CD4-positive, alpha-beta T cell (primary cell): ENCODE data around the gene TUBB1. TPM values are rescaled to one million over a fixed set of nuclear protein-coding genes. Genes with fewer than 3 reads are reported as not detected.

Source experiments
- ATAC-seq: fragments of 200-7000 bp; cut with Tn5 transposase; one replicate; pipeline ENCODE4 v1.10.0; 2022; ENCODE audit warnings: mild to moderate bottlenecking; ENCODE audit not compliant: poor library complexity
- CTCF ChIA-PET: fragments of 350-600 bp; sonication (Branson Sonifier 250); formaldehyde crosslinking; loops from one replicate; lab custom pipeline; 2021; ENCODE audit warnings: antibody characterized with exemption, inconsistent platforms; lab: Charles Lee
- POLR2A ChIA-PET: fragments of 350-600 bp; sonication (Branson Sonifier 250); formaldehyde crosslinking; loops from one replicate; lab custom pipeline; 2021; ENCODE audit warnings: antibody characterized with exemption, inconsistent platforms; lab: Charles Lee
- DNase-seq, 14 experiments: peaks; one replicate each; pipeline ENCODE4 v3.0.0-alpha.2; 2013 to 2020; ENCODE audit warnings: mixed read lengths in 2 of 14
- H3K27ac ChIP-seq, 2 donors: one replicate each; pipeline versions ENCODE4 v1.5.1 to v1.7.0; 2013; ENCODE audit warnings: low read length in 2 of 2, low read depth in 1 of 2, mild to moderate bottlenecking in 1 of 2
- H3K27me3 ChIP-seq, 2 experiments: 1 replicate in 1 of 2; 2 replicates in 1 of 2; pipeline versions ENCODE4 v1.6.1 to v1.7.0; 2013; ENCODE audit warnings: low read length in 2 of 2, control low read depth in 1 of 2, mild to moderate bottlenecking in 1 of 2, moderate library complexity in 1 of 2; ENCODE audit not compliant: insufficient read depth in 2 of 2, control insufficient read depth in 1 of 2
- H3K36me3 ChIP-seq: one replicate; pipeline ENCODE4 v1.6.1; 2013; ENCODE audit warnings: low read length, control low read depth; ENCODE audit not compliant: insufficient read depth
- H3K4me1 ChIP-seq: one replicate; pipeline ENCODE4 v1.6.1; 2013; ENCODE audit warnings: low read length, control low read depth; ENCODE audit not compliant: insufficient read depth
- H3K4me3 ChIP-seq: one replicate; pipeline ENCODE4 v1.5.1; 2013; ENCODE audit warnings: mild to moderate bottlenecking, low read length, moderate library complexity
- H3K9me3 ChIP-seq, 2 experiments: 1 replicate in 1 of 2; 2 replicates in 1 of 2; pipeline versions ENCODE4 v1.6.1 to v1.7.0; 2013; ENCODE audit warnings: low read length in 2 of 2, mild to moderate bottlenecking in 2 of 2, control low read depth in 1 of 2, moderate library complexity in 1 of 2; ENCODE audit not compliant: control insufficient read depth in 1 of 2, insufficient read depth in 1 of 2
- H3K27ac Mint-ChIP-seq: one replicate; pipeline ENCODE4 v1.8.0; 2020; ENCODE audit warnings: mixed read lengths
- H3K27me3 Mint-ChIP-seq: one replicate; pipeline ENCODE4 v1.8.0; 2021; ENCODE audit warnings: mixed read lengths
- H3K36me3 Mint-ChIP-seq: one replicate; pipeline ENCODE4 v1.8.0; 2021; ENCODE audit warnings: low read depth, mixed read lengths
- H3K4me1 Mint-ChIP-seq: one replicate; pipeline ENCODE4 v1.8.0; 2021; ENCODE audit warnings: low read depth, mixed read lengths
- H3K4me3 Mint-ChIP-seq: one replicate; pipeline ENCODE4 v1.8.0; 2020; ENCODE audit warnings: mild to moderate bottlenecking, mixed read lengths
- H3K9me3 Mint-ChIP-seq: one replicate; pipeline ENCODE4 v1.8.0; 2020; ENCODE audit warnings: mixed read lengths
- CTCF ChIP-seq: fragments of 200-600 bp; IDR thresholded peaks from one replicate; pipeline ENCODE4 v1.8.0; 2022; ENCODE audit warnings: antibody characterized with exemption, mild to moderate bottlenecking
- intact Hi-C, 2 experiments: fragments of 100-400 bp; cut with DNase I in 1 of 2; cut with micrococcal nuclease in 1 of 2; formaldehyde crosslinking; loops; one replicate each; pipeline versions ENCODE4 v1.15.1 to v1.9.0; 2023 to 2025; cut with DNase I, micrococcal nuclease
- total RNA-seq, 174 experiments: library from RNA in 2 of 174; stranded (reverse) in 2 of 174; gene quantifications; one replicate each; pipeline ENCODE4 v1.2.3 and lab custom pipeline; 2021 to 2026

Gene TUBB1
- total RNA-seq, 2 experiments from 2014 or later, result 0.11 to 0.17 TPM

GRCh38 chr20:59033093-59033492 is 13.9 kb downstream of the TUBB1 start:
- Mint-ChIP-seq H3K4me1 (peaks cover 61% of the 10 kb centered on the region), H3K36me3 (peaks cover 88% of the 10 kb centered on the region), H3K9me3 (no peaks in the 10 kb centered on the region), H3K27me3 (no peaks in the 10 kb centered on the region), H3K27ac (peak overlapping the region; percentile 87), H3K4me3 (peak overlapping the region; percentile 87)
- peaks cover 24% of the 10 kb centered on the region for H3K4me1 ChIP-seq
- no peaks in the 10 kb centered on the region for H3K9me3 ChIP-seq
- no peak for DNase-seq
- peak overlapping the region; percentile 76 for H3K4me3 ChIP-seq
- ATAC-seq, result no peak
- peaks cover 59% of the 10 kb centered on the region for H3K36me3 ChIP-seq
- intact Hi-C loops, result loop anchor here (2.0 to 5.0 kb wide), 5 partner anchors 52 to 646 kb away; partner anchors contain the start of genes NELFCD (in 1 of the 2) and VAPB (in 1 of the 2)
- H3K27ac ChIP-seq, result peak overlapping the region; percentile 81 to 86
- TF ChIP-seq CTCF, result no peak
- POLR2A ChIA-PET, result interaction anchor here (0.7 to 4.1 kb wide), 13 partner anchors 9 to 726 kb away, joined by 3 to 67 read pairs (median 6); partner anchors contain the start of genes PRELID3B and STX16
- CTCF ChIA-PET, result interaction anchor here (0.9 to 1.4 kb wide), 3 partner anchors 11 to 175 kb away, joined by 3 to 4 read pairs (median 3); no protein-coding TSS in a partner anchor
- no peaks in the 10 kb centered on the region for H3K27me3 ChIP-seq

- no peak for ATAC-seq
- intact Hi-C loops, result loop anchor here (2.0 to 5.0 kb wide), 5 partner anchors 53 to 646 kb away; partner anchors contain the start of genes NELFCD (in 1 of the 2) and VAPB (in 1 of the 2)
- no peak for TF ChIP-seq CTCF
- no peak overlapping the region for H3K27ac ChIP-seq
- Mint-ChIP-seq H3K9me3 (no peaks in the 10 kb centered on the region), H3K27me3 (no peaks in the 10 kb centered on the region), H3K4me1 (peaks cover 57% of the 10 kb centered on the region), H3K4me3 (peak overlapping the region; percentile 60), H3K36me3 (peaks cover 86% of the 10 kb centered on the region), H3K27ac (peak overlapping the region; percentile 39)
- H3K4me1 ChIP-seq, result peaks cover 24% of the 10 kb centered on the region
- CTCF ChIA-PET, result interaction anchor here (0.6 to 1.7 kb wide), 2 partner anchors 54 to 189 kb away, joined by 3 to 4 read pairs; no protein-coding TSS in a partner anchor
- peaks cover 58% of the 10 kb centered on the region for H3K36me3 ChIP-seq
- POLR2A ChIA-PET, result interaction anchor here (0.7 to 4.1 kb wide), 6 partner anchors 8 to 727 kb away, joined by 3 to 67 read pairs (median 20); partner anchors contain the start of genes PRELID3B and STX16
- DNase-seq, result no peak
- H3K27me3 ChIP-seq, result no peaks in the 10 kb centered on the region
- H3K9me3 ChIP-seq, result no peaks in the 10 kb centered on the region
- no peak overlapping the region for H3K4me3 ChIP-seq
These were observed 14.5 kb downstream of the TUBB1 start for GRCh38 chr20:59033616-59034165.

- Histone ChIP-seq H3K27me3 (no peaks in the 10 kb centered on the region), H3K4me1 (peaks cover 21% of the 10 kb centered on the region), H3K36me3 (peaks cover 41% of the 10 kb centered on the region), H3K4me3 (no peak overlapping the region), H3K27ac (no peak overlapping the region), H3K9me3 (no peaks in the 10 kb centered on the region)
- no peaks in the 10 kb centered on the region for H3K27me3 Mint-ChIP-seq
- H3K9me3 Mint-ChIP-seq, result no peaks in the 10 kb centered on the region
- ChIA-PET POLR2A (no interaction called here), CTCF (no interaction called here)
- H3K4me1 Mint-ChIP-seq, result peaks cover 57% of the 10 kb centered on the region
- peak overlapping the region; percentile 22 for H3K4me3 Mint-ChIP-seq
- peaks cover 81% of the 10 kb centered on the region for H3K36me3 Mint-ChIP-seq
- ATAC-seq (no peak), DNase-seq (no peak)
- intact Hi-C loops, result no loop called here
- TF ChIP-seq CTCF, result no peak
- H3K27ac Mint-ChIP-seq, result no peak overlapping the region
These were observed 16.2 kb downstream of the TUBB1 start for GRCh38 chr20:59035381-59035780.
